ENCODE data around the gene HOXC10. TPM values are rescaled to one million over a fixed set of nuclear protein-coding genes. Genes with fewer than 3 reads are reported as not detected.

HOXC10 gene
- total and polyA plus RNA-seq, 2 experiments from 2014 or later = 0.23 to 1.7 TPM

GRCh38 chr12:53942467-53942997, 42.4 kb upstream of the HOXC10 start:
- H3K4me3 ChIP-seq = no peak overlapping the region
- H3K9me3 ChIP-seq (ENCODE audit: low read depth) = no peaks in the 10 kb centered on the region
- H3K27ac ChIP-seq = no peak overlapping the region
- H3K4me2 ChIP-seq = no peak overlapping the region
- no peak overlapping the region for H2AFZ ChIP-seq
- DNase-seq (ENCODE audit: low spot score) = no peak
- no peaks in the 10 kb centered on the region for H3K9me2 ChIP-seq (replicated peaks; ENCODE audit: insufficient read depth)
- no peaks in the 10 kb centered on the region for H3K4me1 ChIP-seq (ENCODE audit: insufficient read depth)
- no peaks in the 10 kb centered on the region for H3K79me2 ChIP-seq
- peaks cover 99% of the 10 kb centered on the region for H3K27me3 ChIP-seq
- H4K20me1 ChIP-seq (ENCODE audit: insufficient read depth, poor library complexity, severe bottlenecking) = no peaks in the 10 kb centered on the region
- 36% methylated on average over 2 of the region's 2 CpGs for WGBS (ENCODE audit: low lambda C conversion rate, missing lambda C conversion rate)
- H3K36me3 ChIP-seq (replicated peaks; ENCODE audit: insufficient read depth, low read depth) = no peaks in the 10 kb centered on the region
- TF ChIP-seq, protein P1, sequence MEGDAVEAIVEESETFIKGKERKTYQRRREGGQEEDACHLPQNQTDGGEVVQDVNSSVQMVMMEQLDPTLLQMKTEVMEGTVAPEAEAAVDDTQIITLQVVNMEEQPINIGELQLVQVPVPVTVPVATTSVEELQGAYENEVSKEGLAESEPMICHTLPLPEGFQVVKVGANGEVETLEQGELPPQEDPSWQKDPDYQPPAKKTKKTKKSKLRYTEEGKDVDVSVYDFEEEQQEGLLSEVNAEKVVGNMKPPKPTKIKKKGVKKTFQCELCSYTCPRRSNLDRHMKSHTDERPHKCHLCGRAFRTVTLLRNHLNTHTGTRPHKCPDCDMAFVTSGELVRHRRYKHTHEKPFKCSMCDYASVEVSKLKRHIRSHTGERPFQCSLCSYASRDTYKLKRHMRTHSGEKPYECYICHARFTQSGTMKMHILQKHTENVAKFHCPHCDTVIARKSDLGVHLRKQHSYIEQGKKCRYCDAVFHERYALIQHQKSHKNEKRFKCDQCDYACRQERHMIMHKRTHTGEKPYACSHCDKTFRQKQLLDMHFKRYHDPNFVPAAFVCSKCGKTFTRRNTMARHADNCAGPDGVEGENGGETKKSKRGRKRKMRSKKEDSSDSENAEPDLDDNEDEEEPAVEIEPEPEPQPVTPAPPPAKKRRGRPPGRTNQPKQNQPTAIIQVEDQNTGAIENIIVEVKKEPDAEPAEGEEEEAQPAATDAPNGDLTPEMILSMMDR (IDR thresholded peaks at IDR 0.05; ENCODE audit: poor library complexity) = no peak
- no peak for TF ChIP-seq EZH2phosphoT487 (IDR thresholded peaks at IDR 0.05; ENCODE audit: low read depth, severe bottlenecking, unreplicated experiment)
- no peak for TF ChIP-seq EZH2 (IDR thresholded peaks at IDR 0.05; ENCODE audit: borderline replicate concordance)

DNA sequence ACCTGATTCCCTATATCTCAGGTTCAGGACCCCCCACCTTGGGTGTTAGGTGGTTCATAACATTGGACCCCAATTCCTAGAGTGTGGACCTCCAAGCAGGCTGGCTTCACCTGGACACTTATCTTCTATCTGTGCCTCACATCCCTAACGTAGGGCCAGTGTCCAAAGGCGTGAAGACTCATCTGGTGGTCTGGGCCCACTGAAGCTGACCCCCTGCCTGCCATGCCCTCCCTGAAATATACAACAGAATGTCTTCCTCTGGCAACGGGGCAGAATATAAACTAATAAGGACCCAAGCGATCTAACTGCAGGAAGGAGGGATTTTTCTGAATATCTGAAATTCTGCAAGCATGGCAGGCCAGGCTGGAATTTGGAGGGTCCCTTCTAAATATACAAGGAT, 40.7 kb upstream of the HOXC10 start:
- WGBS (ENCODE audit: low lambda C conversion rate, missing lambda C conversion rate) = 48% methylated on average over 4 of the region's 4 CpGs
- Histone ChIP-seq H4K20me1 (ENCODE audit: insufficient read depth, poor library complexity, severe bottlenecking) (no peaks in the 10 kb centered on the region), H3K36me3 (replicated peaks; ENCODE audit: insufficient read depth, low read depth) (no peaks in the 10 kb centered on the region), H3K79me2 (no peaks in the 10 kb centered on the region), H2AFZ (no peak overlapping the region), H3K9me3 (ENCODE audit: low read depth) (no peaks in the 10 kb centered on the region), H3K4me1 (ENCODE audit: insufficient read depth) (no peaks in the 10 kb centered on the region), H3K9me2 (replicated peaks; ENCODE audit: insufficient read depth) (no peaks in the 10 kb centered on the region), H3K27ac (no peak overlapping the region), H3K4me2 (no peak overlapping the region), H3K4me3 (no peak overlapping the region), H3K27me3 (peaks cover 99% of the 10 kb centered on the region)
- no peak for DNase-seq (ENCODE audit: low spot score)
- TF ChIP-seq, protein P1 (IDR thresholded peaks at IDR 0.05; ENCODE audit: poor library complexity) = no peak
- TF ChIP-seq EZH2 (IDR thresholded peaks at IDR 0.05; ENCODE audit: borderline replicate concordance) = no peak
- no peak for TF ChIP-seq EZH2phosphoT487 (IDR thresholded peaks at IDR 0.05; ENCODE audit: low read depth, severe bottlenecking, unreplicated experiment)

GRCh38 chr12:53944907-53945847, 39.8 kb upstream of the HOXC10 start:
- DNase-seq (ENCODE audit: low spot score) = no peak
- H3K9me3 ChIP-seq (ENCODE audit: low read depth) = no peaks in the 10 kb centered on the region
- no peak overlapping the region for H3K4me3 ChIP-seq
- no peaks in the 10 kb centered on the region for H4K20me1 ChIP-seq (ENCODE audit: insufficient read depth, poor library complexity, severe bottlenecking)
- 20% methylated on average over 51 of the region's 51 CpGs for WGBS (ENCODE audit: low lambda C conversion rate, missing lambda C conversion rate)
- H3K27me3 ChIP-seq = peaks cover 99% of the 10 kb centered on the region
- H2AFZ ChIP-seq = no peak overlapping the region
- H3K27ac ChIP-seq = no peak overlapping the region
- H3K4me1 ChIP-seq (ENCODE audit: insufficient read depth) = no peaks in the 10 kb centered on the region
- H3K4me2 ChIP-seq = no peak overlapping the region
- no peaks in the 10 kb centered on the region for H3K36me3 ChIP-seq (replicated peaks; ENCODE audit: insufficient read depth, low read depth)
- no peaks in the 10 kb centered on the region for H3K79me2 ChIP-seq
- TF ChIP-seq EZH2phosphoT487 (IDR thresholded peaks at IDR 0.05; ENCODE audit: low read depth, severe bottlenecking, unreplicated experiment) (no peak), EZH2 (IDR thresholded peaks at IDR 0.05; ENCODE audit: borderline replicate concordance) (peak; percentile 76)
- TF ChIP-seq, protein P1 (IDR thresholded peaks at IDR 0.05; ENCODE audit: poor library complexity) = no peak
- H3K9me2 ChIP-seq (replicated peaks; ENCODE audit: insufficient read depth) = no peaks in the 10 kb centered on the region

All from hepatocyte (in vitro differentiated cells).